ENCODE results near the gene PNPLA1.

DNA sequence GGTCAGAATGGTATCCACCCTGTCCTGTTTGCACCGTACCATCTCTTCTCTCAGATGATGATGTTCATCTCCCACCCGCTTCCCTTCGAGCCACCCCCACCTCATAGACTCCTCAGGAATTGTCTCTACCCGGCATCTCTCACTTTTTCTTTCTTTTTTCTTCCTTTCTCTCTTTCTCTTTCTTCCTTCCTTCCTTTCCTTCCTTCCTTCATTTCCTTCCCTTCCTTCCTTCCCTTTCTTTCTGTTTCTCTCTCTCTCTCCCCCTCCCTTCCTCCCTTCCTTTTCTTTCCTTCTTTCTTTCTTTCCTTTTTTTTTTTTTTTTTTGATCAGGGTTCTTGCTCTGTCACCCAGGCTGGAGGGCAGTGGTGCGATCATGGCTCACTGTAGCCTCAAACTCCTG lies 27.7 kb upstream of the PNPLA1 start:
- TF ChIP-seq CTCF (IDR thresholded peaks at IDR 0.05) (no peak), POLR2AphosphoS5 (IDR thresholded peaks at IDR 0.05) (no peak)
